ENCODE results near the gene SOX3. TPM values are rescaled to one million over a fixed set of nuclear protein-coding genes. Genes with fewer than 3 reads are reported as not detected.

Gene SOX3
- total and polyA plus RNA-seq, 9 of the 15 experiments (the other 6 are each of a cell fraction or from before 2014, with no cell fraction given), result not detected

- TF ChIP-seq PCBP2 (IDR thresholded peaks at IDR 0.05; ENCODE audit: low read depth, low read length, poor library complexity, severe bottlenecking) (no peak), RFX5 (IDR thresholded peaks at IDR 0.05; ENCODE audit: low read depth, low read length) (no peak), CEBPZ (IDR thresholded peaks at IDR 0.05; ENCODE audit: borderline replicate concordance, low read depth, low read length) (no peak), RERE (CRISPR knock-in tag; IDR thresholded peaks at IDR 0.05; ENCODE audit: borderline replicate concordance) (no peak), ZKSCAN3 (CRISPR knock-in tag; IDR thresholded peaks at IDR 0.05) (no peak)
Observed at GRCh38 chrX:140467211-140467610, 37.7 kb downstream of the SOX3 start (continued).

Other genes with a start within 250 kb of the SOX3 start
- not detected in 2 replicates for gene LINC00632, start 204.7 kb upstream of the SOX3 start, total RNA-seq (2014; rRNA removed)
- gene LINC00632, start 204.7 kb upstream of the SOX3 start, total RNA-seq (2014; rRNA removed; fragmentation: Illumina TruSeq; extraction: Trizol), result not detected in 2 replicates
- not detected in 2 replicates for gene LINC00632, start 204.7 kb upstream of the SOX3 start, total RNA-seq (2015; rRNA removed; fragmentation: Illumina TruSeq; extraction: Trizol)
- 0.20 and 0.47 TPM in 2 replicates for gene LINC00632, start 204.7 kb upstream of the SOX3 start, total RNA-seq (2021)
- 0.06 TPM in 1 of 2 replicates, not detected in the other for gene LINC00632, start 204.7 kb upstream of the SOX3 start, polyA plus RNA-seq (2011; rRNA removed)
- gene LINC00632, start 204.7 kb upstream of the SOX3 start, polyA plus RNA-seq (2014; fragmentation: Illumina TruSeq; extraction: Trizol), result not detected in 2 replicates
- not detected for gene LINC00632, start 204.7 kb upstream of the SOX3 start, polyA plus RNA-seq (2014; fragmentation: Nextera tagmentation; extraction: Ambion mirVana)
- not detected in 2 replicates for gene LINC00632, start 204.7 kb upstream of the SOX3 start, polyA plus RNA-seq (2014; rRNA removed)